ENCODE data around the gene SMIM1.

The SMIM1 gene

GRCh38 chr1:3822421-3822820, 49.9 kb downstream of the SMIM1 start:
- no peak for DNase-seq (ENCODE audit: low read depth)

- no peak for DNase-seq (ENCODE audit: low read depth)
These were observed 52.1 kb downstream of the SMIM1 start for GRCh38 chr1:3824650-3825049.

GRCh38 chr1:3825356-3825755, 52.8 kb downstream of the SMIM1 start:
- DNase-seq (ENCODE audit: low read depth) = no peak

Measured in non-pigmented ciliary epithelial cell (primary cell).